Pancreas (tissue), 10 donors: ENCODE data around the gene NOL4L. TPM values are rescaled to one million over a fixed set of nuclear protein-coding genes. Genes with fewer than 3 reads are reported as not detected.
A peak's percentile ranks its signal among the peaks of the same experiment; 100 is the strongest.

ENCODE experiments used
- ATAC-seq, 4 donors: fragments of 200-7000 bp; cut with Tn5 transposase; one replicate each; pipeline versions ENCODE4 v1.8.0 to v1.9.1; 2020; ENCODE audit warnings: mild to moderate bottlenecking in 4 of 4, moderate library complexity in 4 of 4
- DNase-seq, 6 donors: peaks; one replicate each; pipeline ENCODE4 v3.0.0-alpha.2; 2020
- FAIRE-seq: peaks from 2 replicates; lab custom pipeline; 2012; peaks lifted over from hg19 to GRCh38; lab: Jason Lieb, UNC
- H3K27ac ChIP-seq, 4 donors: fragments of 200-600 bp; sonication (generic); 1 replicate in 3 of 4; 2 replicates in 1 of 4; pipeline versions ENCODE4 v1.5.0 to v1.8.0; 2020
- H3K27me3 ChIP-seq, 4 donors: fragments of 200-600 bp; one replicate each; pipeline ENCODE4 v1.8.0; 2021
- H3K36me3 ChIP-seq, 3 donors: fragments of 200-600 bp; sonication (generic) in 1 of 3; one replicate each; pipeline versions ENCODE4 v1.5.0 to v1.8.0; 2020 to 2021
- H3K4me1 ChIP-seq, 3 donors: fragments of 200-600 bp; one replicate each; pipeline ENCODE4 v1.8.0; 2021
- H3K4me3 ChIP-seq, 4 donors: fragments of 200-600 bp; sonication (generic) in 2 of 4; one replicate each; pipeline versions ENCODE4 v1.5.0 to v1.8.0; 2020 to 2021
- H3K9me3 ChIP-seq, 4 donors: fragments of 200-600 bp; one replicate each; pipeline ENCODE4 v1.8.0; 2021
- WGBS, 2 donors: extraction: QIAGEN DNeasy Blood & Tissue Kit; methylation state at CpG; one replicate each; pipeline ENCODE4 v1.1.7; 2013; 5-methylcytosine and 5-hydroxymethylcytosine counted together
- intact Hi-C, 3 donors: fragments of 100-400 bp; cut with DNase I; formaldehyde crosslinking; loops; one replicate each; pipeline versions ENCODE4 v1.11.1 to v1.14.2; 2022
- polyA plus RNA-seq, 2 donors: library from polyadenylated mRNA; stranded (reverse); fragments of 200-250 nt; gene quantifications; one replicate each; pipeline ENCODE4 v1.2.3, GENCODE V29; 2013
- total RNA-seq, 6 donors: library from RNA; stranded (reverse); fragmentation: NEBNext Ultra II Directional in 4 of 6; extraction: Animal tissue kit (Norgen Biotek cat#: 25700) in 4 of 6; gene quantifications; one replicate each; pipeline versions ENCODE4 v1.2.1 to v1.2.4, GENCODE V29; 2021 to 2023
- TF ChIP-seq, protein P1 (sequence below), 4 donors: fragments of 200-600 bp; sonication (generic) in 3 of 4; IDR thresholded peaks; one replicate each; pipeline versions ENCODE4 v1.5.0 to v1.8.0; 2021; ENCODE audit warnings: antibody characterized with exemption in 4 of 4
- donor health status: healthy with polysubstance abuse.
- donor health status: DM: no; HTN: no; CAD: no; lungs with moderate emphysema.
- donor health status: DM: no; HTN: no; CAD: no.
- donor health status: control.
- donor health status: control.
- donor health status: Bipolar disorder and iron deficiency.
- donor health status: DM: yes; HTN: yes; CAD: no.
- donor health status: DM: no; HTN: no; CAD: no.
- donor health status: DM: no; HTN: no; CAD: no.
- donor health status: DM: yes; HTN: yes; CAD: no.

NOL4L gene
- total and polyA plus RNA-seq, 8 donors: 8.7 to 14.5 (median 10.2) TPM

DNA sequence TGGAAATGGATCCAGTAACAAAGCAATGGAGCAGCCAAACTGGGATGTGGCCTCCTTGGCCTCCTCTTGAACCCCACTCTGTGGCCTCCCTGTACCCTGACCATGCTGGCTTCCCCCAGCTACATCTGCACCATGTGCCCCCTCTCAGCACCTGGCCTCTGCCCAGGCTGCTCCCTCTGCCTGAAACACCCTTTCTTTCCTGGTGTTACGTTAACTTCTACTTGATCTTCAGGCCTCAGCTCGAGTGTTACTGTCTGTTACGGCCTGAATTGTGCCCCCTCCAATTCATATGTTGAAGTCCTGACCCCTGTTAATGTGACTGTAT lies 30.2 kb downstream of the NOL4L start:
- TF ChIP-seq, protein P1, sequence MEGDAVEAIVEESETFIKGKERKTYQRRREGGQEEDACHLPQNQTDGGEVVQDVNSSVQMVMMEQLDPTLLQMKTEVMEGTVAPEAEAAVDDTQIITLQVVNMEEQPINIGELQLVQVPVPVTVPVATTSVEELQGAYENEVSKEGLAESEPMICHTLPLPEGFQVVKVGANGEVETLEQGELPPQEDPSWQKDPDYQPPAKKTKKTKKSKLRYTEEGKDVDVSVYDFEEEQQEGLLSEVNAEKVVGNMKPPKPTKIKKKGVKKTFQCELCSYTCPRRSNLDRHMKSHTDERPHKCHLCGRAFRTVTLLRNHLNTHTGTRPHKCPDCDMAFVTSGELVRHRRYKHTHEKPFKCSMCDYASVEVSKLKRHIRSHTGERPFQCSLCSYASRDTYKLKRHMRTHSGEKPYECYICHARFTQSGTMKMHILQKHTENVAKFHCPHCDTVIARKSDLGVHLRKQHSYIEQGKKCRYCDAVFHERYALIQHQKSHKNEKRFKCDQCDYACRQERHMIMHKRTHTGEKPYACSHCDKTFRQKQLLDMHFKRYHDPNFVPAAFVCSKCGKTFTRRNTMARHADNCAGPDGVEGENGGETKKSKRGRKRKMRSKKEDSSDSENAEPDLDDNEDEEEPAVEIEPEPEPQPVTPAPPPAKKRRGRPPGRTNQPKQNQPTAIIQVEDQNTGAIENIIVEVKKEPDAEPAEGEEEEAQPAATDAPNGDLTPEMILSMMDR (IDR thresholded peaks at IDR 0.05): no peak
- H3K36me3 ChIP-seq: no peaks in the 10 kb centered on the region

DNA sequence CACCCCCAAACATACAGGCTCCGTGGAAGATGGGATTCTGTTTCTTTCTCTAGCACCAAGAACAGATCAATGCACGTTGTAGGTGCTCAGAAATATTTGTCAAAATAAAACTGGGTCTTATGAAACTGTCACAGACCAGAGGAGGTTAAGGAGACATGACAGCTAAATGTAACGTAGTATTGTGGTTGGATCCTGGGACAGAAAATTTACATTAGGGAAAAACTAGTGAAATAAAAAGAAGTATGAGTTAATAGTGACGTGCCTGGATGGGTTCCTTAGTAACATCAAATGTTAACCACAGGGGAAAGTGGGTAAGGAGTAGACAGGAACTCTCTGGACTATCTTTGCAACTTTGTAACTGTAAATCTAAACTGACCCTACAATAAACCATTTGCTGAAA lies 31.5 kb downstream of the NOL4L start:
- FAIRE-seq (no peak), ATAC-seq (no peak), DNase-seq (no peak)
- intact Hi-C loops: no loop called here
- no peak overlapping the region for H3K27ac ChIP-seq
- no peaks in the 10 kb centered on the region for H3K27me3 ChIP-seq
- no peaks in the 10 kb centered on the region for H3K36me3 ChIP-seq
- 78 to 85% methylated on average over 4 of the region's 4 CpGs for WGBS, 2 donors
- no peaks in the 10 kb centered on the region for H3K9me3 ChIP-seq
- TF ChIP-seq, protein P1 (IDR thresholded peaks at IDR 0.05): no peak
- no peaks in the 10 kb centered on the region for H3K4me1 ChIP-seq
- H3K4me3 ChIP-seq: no peak overlapping the region

More for the DNA sequence above, 30.2 kb downstream of the NOL4L start:
- Histone ChIP-seq H3K27ac (no peak overlapping the region), H3K4me1 (no peaks in the 10 kb centered on the region), H3K4me3 (no peak overlapping the region), H3K9me3 (no peaks in the 10 kb centered on the region), H3K27me3 (no peaks in the 10 kb centered on the region)
- FAIRE-seq: no peak
- DNase-seq: no peak
- WGBS, 2 donors: 86 to 90% methylated on average over 3 of the region's 3 CpGs
- intact Hi-C loops: no loop called here
- no peak for ATAC-seq

DNA sequence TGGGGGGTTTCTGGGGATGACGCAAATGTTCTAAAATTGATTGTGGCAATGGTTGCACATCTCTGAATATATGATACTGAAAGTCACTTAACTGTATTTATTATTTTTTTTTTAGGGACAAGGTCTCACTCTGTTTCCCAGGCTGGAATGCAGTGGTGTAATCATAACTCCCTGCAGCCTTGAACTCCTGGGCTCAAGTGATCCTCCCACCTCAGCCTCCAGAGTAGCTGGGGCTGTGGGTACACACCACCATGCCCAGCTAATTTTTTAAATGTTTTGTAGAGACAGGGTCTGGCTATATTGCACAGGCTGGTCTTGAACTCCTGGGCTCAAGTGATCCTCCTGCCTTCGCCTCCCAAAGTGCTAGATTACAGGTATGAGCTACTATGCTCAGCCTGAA lies 33.4 kb downstream of the NOL4L start:
- H3K36me3 ChIP-seq: no peaks in the 10 kb centered on the region
- WGBS, 2 donors: 92 to 93% methylated on average over 2 of the region's 2 CpGs
- no peaks in the 10 kb centered on the region for H3K27me3 ChIP-seq
- FAIRE-seq (no peak), DNase-seq (no peak), ATAC-seq (no peak)
- no peak overlapping the region for H3K27ac ChIP-seq
- no peaks in the 10 kb centered on the region for H3K4me1 ChIP-seq
- H3K4me3 ChIP-seq: no peak overlapping the region
- TF ChIP-seq, protein P1 (IDR thresholded peaks at IDR 0.05): no peak
- H3K9me3 ChIP-seq: no peaks in the 10 kb centered on the region
- intact Hi-C loops: no loop called here

DNA sequence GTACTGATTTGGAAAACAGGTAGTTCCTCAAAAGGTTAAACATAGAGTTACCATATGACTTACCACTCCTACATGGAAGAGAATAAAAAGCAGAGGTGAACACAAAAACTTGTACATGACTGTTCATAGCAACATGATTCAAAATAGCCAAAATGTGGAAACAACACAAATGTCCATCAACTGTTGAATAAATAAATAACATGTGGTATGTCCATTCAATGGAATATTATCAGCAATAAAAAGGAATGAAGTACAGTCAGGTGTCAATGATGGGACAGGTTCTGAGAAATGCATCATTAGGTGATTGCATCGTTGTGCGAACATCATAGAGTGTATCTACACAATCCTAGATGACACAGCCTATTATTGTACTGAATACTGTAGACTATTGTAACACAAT lies 35.3 kb downstream of the NOL4L start:
- H3K27me3 ChIP-seq: no peaks in the 10 kb centered on the region
- H3K4me1 ChIP-seq: no peaks in the 10 kb centered on the region
- 92 to 98% methylated on average over 2 of the region's 2 CpGs for WGBS, 2 donors
- intact Hi-C loops: no loop called here
- H3K9me3 ChIP-seq: no peaks in the 10 kb centered on the region
- DNase-seq (no peak), FAIRE-seq (no peak), ATAC-seq (no peak)
- H3K36me3 ChIP-seq: no peaks in the 10 kb centered on the region
- H3K27ac ChIP-seq: no peak overlapping the region
- TF ChIP-seq, protein P1 (IDR thresholded peaks at IDR 0.05): no peak
- H3K4me3 ChIP-seq: no peak overlapping the region

DNA sequence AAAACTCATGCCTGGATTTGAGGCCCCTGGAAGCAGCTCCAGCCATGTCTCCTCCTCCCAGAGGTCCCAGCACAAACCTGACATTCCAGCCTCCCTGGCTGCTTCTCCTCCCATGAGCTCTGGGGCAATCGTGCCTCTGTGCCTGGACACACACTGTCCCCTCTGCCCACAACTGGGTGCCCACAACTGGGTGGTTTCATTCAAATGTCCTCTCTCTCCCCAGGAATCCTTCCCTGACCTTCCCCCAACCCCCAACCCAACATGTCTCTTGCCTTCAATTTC lies 37.4 kb downstream of the NOL4L start:
- Histone ChIP-seq H3K4me3 (no peak overlapping the region), H3K4me1 (no peaks in the 10 kb centered on the region), H3K27ac (no peak overlapping the region), H3K27me3 (no peaks in the 10 kb centered on the region), H3K9me3 (no peaks in the 10 kb centered on the region), H3K36me3 (no peaks in the 10 kb centered on the region)
- intact Hi-C loops: no loop called here
- FAIRE-seq: no peak
- WGBS, 2 donors: 37 to 64% methylated on average over 1 of the region's 1 CpG
- TF ChIP-seq, protein P1 (IDR thresholded peaks at IDR 0.05): no peak
- DNase-seq: peak in 1 of 6 donors; percentile 10
- no peak for ATAC-seq
